GM19025 (cell line): ENCODE data around the gene CLEC2B.
"Not testable (repeated sequence)": the region's sequence is repeated elsewhere in the genome, so short reads cannot be mapped to it uniquely, and the experiment has no call there.

Experiments
- ATAC-seq: cut with Tn5 transposase; IDR thresholded peaks from one replicate; pipeline ENCODE4 v1.9.1; 2021; ENCODE audit warnings: mild to moderate bottlenecking, low read depth, moderate library complexity; ENCODE audit not compliant: unreplicated experiment

CLEC2B gene

DNA sequence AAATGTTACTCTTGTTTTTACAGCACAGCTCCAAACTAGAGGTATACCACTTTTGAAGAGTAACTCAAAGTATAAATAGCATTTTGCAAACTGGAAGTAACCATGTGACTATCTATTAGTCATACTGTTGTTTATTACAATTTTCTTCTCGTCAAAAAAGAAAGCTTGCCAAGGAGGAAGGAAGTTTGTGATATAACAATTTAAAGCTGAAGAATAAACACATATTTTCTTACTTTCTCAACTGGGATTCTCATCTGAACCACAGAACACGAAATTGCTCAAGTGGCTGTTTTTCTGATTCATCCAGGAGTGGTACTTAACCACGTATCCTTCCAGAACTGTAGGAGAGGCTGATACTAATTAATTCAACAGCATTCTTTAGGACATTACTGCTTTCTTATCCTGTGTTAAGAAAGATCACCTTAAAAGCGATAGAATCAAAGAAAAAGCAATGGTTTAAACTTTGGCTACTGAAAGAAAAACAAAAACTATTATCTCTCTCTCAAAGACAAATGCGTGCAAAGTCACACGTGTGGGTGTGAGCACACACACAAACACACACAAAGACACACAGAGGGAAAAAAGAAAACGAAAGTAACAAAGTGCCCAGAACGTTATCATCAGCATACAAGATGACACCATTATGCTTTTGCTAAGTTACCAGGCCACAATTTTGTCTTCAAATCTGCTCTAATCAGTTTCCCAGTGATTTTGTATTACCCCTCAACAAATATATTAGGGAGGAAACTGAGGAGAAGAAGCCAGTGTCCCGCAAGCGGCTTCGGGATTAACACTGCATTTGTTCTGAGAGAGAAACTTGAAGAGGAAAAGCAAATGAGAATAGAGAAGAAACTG is at the start of gene CLEC2B:
TSS of gene CLEC2B (minus strand) at position 48 of the 855 bp plus-strand sequence.
- peak; percentile 55 for ATAC-seq

DNA sequence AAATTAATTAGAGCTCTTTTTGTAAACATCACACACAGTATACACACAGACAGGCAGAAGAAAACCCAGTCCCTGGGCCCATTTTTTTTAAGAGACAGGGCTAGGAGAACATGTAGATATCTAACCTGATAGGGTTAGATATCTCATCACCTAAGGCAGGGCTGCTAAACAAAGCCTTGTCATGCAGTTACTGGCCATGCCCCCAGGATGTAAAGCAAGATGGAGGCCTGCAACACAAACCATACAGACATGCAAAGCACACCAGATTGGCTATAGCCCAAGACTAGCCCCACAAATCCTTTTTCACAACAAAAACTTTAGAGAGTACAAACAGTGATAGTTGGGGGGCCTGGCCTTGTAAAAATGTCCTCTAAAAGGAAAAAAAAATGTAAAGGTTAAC is 42.6 kb upstream of the CLEC2B start:
- ATAC-seq: no peak

DNA sequence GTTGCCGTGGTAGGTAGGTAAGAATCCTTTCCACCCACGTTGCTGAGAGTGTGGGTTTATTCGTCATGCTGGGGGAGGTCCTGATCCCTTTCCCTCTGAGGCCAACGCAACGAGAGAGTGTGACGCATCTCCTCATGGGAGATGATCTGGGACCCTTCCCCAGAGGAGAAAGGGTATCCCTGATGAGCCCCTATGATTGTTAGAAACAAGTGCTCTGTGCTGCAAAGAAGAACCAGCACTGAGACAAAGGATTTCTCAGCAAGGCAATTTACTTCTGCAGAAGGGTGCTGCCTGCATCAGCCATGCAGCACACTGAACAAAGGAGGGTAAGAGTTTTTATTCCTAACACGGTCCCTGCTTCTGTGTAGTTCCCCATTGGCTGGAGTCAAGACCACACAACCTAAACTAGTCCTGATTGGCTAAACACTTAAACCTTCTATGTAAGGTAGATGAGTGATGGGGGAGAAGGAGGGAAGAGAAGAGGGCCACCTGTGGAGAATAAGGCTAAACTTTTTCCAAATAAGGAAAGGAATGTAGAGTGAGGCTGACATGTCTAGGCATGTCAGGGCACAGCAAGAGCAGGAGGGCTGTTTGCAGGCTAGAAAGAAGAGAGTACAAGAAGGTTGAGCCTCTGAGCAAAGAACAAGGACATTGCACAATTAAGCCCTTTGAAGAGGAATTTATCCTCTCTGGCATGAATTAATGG is 41.7 kb upstream of the CLEC2B start:
- no peak for ATAC-seq

DNA sequence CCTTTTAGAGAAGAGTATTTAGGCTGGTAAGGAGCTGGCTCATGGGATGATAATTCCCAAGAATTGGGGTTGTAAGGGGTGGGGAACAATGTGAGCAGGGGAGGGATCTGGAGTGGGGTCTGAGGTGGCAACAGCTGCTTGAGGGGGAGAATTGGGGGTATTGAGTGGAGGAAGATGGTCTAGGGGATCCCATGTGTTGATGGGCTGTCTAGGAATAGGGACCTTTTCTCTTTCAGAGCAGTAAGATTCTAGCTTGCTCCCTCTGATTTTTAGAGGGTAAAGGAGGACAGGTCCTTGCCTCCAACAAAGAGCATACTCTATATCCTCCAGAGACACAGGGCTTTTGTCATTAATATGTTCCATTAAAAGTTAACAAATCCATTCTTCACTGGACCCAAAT is 40.6 kb upstream of the CLEC2B start:
- no peak for ATAC-seq

DNA sequence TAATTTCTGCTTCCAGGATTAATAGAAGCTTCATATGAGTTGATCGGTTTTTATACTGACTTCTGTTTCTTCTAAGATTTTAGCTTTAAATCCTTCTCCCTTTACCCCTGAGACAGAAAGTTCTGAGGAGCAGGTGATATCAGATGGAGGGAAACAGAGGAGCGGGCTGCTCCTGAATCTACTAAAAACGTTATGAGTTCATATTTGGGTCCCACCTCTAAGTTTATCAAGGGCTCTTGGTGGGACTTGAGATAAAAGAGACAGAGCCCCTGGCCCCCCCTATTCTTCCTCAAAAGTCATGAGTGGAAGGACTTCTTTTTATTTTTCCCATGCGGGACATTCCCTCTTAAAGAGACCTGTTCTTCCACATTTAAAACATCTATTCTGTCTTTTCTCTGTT is 39.2 kb upstream of the CLEC2B start:
- no peak for ATAC-seq

DNA sequence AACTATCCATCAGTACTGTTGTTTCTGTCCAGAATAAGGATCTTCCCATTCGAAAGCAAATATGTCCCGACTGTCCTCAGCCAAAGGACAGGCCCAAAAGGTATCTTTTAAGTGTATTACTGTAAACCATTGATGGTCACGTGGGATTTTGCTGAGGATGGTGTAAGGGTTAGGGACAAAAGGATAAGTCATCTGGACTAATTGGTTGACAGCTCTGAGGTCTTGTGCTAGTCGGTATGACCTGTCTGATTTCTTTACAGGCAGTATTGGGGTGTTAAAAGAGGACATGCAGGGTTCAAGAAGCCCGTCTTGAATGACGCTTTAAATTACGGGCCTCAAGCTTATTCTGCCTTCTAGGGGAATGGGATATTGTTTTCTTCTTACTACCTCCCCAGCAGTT is 38.6 kb upstream of the CLEC2B start:
- ATAC-seq: no peak

DNA sequence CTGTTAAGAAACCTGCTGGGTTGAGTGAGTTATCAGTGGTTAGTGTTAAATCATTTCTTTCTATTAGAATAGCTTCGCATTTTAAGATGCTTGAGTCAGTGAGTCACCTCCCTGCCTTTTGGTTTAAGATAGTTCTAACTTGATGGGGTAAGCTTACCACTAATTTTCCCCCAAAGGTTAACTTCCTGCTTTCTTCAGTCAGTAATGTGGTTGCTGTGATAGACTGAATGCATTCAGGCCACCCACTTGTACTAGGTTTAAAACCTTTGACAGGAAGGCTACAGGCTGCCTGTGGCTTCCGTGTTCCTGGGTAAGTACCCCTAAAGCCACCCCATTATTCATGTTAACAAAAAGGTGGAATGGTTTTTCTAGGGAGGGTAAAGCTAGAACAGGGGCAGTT is 37.7 kb upstream of the CLEC2B start:
- ATAC-seq: no peak

DNA sequence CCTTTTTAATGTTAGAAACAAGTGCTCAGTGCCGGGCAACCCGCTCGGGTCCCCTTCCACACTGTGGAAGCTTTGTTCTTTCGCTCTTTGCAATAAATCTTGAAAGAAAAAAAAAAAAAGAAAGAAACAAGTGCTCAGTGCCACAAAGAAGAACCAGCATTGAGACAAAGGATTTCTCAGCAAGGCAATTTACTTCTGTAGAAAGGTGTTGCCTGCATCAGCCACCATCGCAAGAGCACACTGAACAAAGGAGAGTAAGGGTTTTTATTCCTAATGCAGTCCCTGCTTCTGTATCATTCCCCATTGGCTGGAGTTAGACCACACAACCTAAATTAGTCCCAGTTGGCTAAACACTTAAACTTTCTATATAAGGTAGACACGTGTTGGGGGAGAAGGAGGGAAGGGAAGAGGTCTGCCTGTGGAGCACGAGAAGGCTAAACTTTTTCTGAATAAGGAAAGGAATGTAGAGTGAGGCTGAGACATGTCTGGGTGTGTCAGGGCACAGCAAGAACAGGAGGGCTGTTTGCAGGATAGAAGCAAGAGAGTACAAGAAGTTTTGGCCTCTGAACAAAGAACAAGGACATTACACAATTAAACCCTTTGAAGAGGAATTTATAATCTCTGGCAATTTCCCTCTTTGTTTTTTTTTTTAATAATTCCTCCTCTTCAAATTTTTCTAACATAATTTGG is 33.5 kb upstream of the CLEC2B start:
- ATAC-seq: no peak

DNA sequence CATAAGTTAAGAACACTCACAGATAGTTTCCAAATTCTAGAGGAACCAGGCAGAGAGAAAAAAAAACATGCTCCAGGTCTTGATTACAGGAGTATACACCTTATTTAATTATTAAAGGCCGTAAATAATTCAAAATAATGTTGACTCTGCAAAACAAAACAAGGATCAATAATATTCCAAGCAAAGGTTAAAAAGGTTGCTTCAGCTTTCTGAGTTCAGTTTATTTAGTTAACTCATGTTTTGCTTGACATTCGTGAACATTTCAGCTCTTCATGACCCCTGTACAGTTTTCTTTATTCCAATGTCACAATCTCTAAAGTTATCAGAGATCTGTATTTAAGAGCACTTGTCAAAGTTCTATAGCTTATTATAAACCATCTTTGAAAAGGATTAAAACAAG is 31.8 kb upstream of the CLEC2B start:
- no peak for ATAC-seq

DNA sequence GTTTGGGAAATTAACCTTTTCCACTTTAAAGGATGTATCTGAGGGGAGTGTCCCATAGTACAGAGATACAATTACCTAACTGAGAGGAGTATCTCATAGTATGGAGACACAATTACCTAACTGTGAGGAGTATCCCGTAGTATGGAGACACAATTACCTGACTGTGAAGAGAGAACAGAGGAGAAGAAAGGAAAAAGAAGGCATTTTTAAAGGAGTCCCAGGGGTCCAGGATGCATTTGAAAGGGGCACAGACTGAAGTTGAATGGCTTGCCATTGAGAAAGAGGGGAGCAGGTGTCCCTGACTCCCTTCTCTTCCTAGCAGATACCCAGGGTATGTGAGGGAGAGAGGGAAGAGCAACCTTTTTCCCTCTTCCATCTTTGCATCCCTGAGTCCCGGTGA is 30.1 kb upstream of the CLEC2B start:
- ATAC-seq: no peak

DNA sequence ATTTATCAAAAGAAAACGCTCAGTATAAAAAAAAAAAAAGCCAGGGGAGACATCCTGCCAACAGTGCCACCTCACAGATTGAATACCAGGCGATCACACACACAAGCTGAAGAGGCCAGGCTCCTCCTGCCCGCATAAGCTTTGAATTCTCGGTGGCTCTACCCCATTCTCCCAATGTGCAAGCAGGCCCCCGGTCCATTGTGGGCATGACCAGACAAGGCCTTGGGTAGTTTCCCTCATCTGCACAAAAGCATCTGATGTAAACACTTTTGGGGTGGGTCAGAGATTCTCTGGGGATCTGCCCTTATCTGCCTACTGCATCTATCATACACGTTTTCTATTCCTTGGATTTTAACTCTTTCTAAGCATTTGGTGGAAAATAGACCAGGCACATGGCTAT is 28.4 kb upstream of the CLEC2B start:
- ATAC-seq: no peak

DNA sequence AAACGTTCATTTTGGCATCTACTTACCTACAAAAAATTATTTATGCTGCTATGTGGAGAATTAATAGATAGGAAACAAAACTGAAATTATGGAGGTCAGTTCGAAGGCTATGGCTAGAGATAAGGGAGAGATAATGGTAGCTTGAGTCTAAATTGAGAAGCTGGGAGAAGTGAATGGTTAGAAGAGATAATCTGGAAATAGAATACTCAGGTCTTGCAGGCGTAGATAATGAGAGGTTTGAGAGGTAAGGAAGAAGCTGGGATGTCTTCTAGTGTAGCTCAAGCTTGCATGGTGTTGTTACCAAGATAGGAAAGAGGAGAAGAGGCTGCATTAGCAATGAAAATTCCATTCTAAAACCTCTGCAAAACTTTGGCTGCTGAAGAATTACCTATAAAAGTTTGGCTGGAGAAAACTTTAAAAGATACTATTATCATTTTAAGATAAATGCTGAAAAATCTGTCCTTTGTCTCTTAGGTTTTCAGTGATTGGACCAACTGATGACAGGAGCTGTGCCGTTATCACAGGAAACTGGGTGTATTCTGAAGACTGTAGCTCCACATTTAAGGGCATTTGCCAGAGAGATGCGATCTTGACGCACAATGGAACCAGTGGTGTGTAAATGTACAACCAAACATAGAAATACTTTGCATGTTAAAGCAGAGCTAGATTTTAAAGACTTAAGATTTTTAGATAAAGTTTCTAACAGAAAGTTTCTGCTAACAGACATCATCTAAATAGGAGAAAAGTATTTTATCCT is 26.2 kb upstream of the CLEC2B start:
- ATAC-seq: no peak

DNA sequence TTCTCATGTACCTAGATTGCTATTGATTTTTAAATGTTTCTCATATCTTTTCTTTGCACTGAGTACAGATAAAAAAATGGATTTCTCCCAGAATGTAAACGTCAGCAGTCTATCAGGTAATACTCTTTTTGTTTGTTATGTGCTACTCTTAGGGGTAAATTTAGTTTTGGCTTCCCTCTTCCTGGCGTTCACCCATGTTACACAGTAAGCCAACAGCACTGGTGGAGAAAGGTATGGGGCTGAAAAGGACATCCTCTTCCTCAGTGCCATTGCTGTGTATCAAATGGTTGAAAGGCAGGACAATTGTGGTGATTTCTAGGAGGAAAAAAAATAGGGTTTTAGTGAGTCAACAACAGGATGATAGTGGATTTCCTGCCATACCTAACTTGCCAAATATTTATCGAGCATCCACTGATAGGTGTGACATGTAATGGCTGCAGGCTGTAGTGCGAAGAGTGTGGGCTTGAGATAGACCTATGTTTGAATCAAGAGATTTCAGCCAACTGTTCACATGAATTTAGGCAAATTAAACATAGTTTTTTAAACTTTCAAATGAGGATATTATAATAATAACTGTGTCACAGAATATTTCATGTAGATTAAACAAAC is 19.6 kb upstream of the CLEC2B start:
- ATAC-seq: no peak

DNA sequence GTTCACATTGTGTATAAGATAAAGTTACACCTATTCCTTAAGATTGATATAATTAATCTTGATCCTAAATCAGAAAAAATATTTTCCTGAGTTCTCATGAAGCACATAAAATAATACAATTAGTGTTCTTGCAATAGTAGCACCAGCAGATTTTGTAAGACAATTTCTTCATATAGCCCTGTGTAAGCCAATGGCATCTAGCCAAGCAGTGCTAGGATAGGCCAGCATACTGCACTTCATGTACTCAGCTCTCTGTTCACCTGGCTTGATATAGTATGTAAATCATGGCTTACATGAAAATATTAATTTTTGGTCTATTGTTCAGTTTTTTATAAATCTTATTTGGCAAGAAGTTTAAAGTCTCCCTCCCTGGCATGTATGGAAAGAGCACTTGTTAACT is 14.0 kb upstream of the CLEC2B start:
- ATAC-seq: no peak

DNA sequence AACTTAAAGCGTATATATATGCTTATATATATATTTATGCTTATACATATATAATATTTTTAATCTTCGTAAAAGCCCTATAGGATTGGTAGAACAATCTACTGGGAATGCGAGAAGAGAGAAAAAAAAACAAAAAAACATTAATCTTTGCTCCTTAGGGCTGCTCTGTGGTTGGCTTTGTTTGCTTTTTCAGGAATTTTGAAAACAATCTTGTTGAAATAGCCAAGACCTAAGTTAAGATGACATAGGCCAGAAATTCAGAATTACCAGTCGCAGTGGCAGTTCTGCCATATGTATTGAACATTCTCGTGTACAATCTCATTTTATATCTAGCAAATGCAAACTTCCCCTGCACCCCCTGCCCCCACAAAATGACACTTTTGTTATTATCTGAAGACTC is 12.8 kb upstream of the CLEC2B start:
- ATAC-seq: no peak

DNA sequence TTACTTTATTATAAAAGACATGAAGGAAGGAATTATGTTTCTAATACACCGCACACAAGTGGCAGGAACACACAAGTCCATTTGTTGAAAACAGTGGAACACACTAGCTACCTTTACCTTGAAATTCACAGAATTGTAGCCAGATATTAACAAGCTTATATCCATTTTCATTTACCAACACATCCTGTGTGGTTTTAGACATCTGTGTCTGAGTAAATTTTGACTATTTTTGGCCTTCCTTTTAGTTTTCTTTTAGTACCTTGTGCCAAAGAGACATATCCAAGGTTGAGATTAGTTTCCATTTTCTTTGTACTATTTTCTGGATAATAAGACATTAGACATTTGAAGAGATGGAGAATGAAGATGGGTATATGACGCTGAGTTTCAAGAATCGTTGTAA is 12.1 kb upstream of the CLEC2B start, which contains the start of gene KLRF2:
TSS of gene KLRF2 (plus strand) at position 244 of the 400 bp plus-strand sequence. CDS start at position 351, 107 bp downstream.
- no peak for ATAC-seq

DNA sequence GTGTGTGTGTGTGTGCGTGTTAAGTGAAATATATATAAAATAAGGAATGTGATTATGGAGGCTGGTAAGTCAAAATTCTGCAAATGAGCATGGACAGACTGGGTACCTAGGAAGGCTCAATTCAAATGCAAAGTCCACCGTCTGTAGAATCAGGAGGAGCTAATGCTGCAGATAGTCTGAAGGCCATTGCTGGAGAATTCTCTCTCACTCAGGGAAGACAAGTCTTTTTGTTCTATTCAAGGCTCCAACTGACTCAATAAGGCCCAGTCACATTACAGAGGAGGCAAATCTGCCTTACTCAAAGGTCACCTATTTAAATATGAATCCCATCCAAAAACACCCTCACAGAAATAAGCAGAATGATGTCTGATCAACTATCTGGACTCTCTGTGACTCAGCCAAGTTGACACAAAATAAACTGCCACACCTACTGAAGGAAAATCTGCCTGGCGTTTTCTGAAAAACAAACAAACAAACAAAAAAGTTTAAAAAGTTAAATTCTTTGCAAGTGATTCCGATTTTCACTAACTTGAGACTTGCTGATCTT is 11.5 kb upstream of the CLEC2B start:
- no peak for ATAC-seq

DNA sequence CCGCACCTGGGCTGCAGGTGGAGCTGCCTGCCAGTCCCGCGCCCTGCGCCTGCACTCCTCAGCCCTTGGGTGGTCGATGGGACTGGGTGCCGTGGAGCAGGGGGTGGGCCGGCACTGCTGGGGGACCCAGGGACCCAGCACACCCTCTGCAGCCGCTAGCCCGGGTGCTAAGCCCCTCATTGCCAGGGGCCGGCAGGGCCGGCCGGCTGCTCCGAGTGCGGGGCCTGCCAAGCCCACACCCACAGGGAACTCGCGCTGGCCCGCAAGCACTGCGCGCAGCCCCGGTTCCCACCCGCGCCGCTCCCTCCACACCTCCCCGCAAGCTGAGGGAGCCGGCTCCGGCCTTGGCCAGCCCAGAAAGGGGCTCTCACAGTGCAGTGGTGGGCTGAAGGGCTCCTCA is 7.0 kb upstream of the CLEC2B start:
- ATAC-seq: not testable (repeated sequence)

DNA sequence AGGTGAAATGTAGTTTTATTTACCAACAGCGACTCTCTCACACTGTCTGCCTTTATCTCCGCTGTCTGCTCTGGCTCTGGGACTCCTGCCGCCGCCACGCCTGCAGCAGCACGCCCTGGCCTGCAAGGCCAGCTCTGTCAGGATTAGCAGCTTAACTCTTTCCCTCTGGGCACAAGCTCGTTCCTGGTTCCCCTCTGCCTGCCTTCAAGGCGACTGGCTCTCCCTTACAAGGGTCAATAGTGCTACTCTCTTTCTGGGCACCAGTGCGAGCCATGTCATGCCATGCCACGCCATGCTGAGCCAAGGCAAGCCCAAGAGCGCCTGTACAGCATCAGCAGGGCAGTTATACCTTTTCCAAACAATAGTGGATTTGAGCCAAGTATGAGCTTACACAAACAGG is 3.6 kb upstream of the CLEC2B start:
- no peak for ATAC-seq

DNA sequence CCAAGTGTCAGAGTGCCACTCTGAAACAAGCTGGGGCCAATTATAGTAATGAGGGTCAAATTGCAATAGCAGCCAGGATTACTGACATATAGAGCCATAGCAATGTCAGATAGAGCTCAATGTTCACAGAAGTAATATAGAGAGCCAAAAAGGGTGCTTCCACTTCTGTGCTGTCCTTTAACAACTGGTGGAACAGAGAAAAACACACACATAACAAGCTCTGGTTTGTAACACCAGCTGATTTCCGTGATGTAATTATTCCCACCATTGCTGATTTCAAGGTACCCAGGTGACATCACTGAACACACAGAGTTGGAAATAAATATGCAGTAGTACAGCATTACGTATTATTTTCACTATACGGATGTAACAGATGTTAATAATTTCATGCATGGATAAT is 3.0 kb upstream of the CLEC2B start:
- ATAC-seq: no peak
